GM21529 (cell line): ENCODE data around the gene TOX3.
A peak's percentile ranks its signal among the peaks of the same experiment; 100 is the strongest.

Source experiments
- ATAC-seq: cut with Tn5 transposase; IDR thresholded peaks from one replicate; pipeline ENCODE4 v1.9.1; 2021; ENCODE audit not compliant: unreplicated experiment

TOX3 gene

DNA sequence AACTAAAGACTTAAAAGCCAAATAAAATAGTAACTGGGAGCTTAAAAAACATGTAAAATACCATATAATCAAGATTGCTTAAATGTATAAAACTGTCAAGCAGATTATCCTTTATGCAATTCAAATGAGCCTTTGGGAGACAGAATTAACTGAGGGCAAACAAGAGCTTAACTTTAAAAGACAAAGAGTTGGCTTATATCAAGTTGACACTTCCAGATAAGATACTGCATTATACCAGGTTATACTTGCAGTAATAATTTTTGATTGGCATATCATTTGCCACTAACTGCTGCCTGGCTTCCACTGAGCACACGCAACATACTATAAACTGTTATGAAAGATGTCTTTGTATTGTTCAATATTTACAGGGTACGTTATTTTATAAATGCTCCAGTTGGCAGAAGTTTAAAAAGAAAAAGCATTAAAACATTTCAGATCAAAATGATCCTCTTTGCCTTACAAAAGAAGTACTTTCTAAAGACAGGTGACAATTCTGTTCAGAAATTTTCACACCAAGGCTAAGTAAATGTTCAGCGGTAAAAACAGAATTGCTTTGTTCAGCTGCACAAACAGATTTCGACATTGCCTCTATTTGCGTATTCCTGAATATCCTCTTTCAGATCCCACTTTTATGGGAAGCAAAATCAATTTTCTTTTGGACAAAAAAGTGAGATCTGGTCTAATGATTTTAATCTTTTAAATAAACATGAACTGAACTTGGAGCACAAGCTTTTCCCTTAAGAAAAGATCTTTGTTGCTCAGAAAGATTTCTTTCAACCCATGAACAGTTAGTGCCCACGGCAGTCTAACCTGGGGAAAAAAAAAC, 50.7 kb downstream of the TOX3 start:
- ATAC-seq, result no peak

DNA sequence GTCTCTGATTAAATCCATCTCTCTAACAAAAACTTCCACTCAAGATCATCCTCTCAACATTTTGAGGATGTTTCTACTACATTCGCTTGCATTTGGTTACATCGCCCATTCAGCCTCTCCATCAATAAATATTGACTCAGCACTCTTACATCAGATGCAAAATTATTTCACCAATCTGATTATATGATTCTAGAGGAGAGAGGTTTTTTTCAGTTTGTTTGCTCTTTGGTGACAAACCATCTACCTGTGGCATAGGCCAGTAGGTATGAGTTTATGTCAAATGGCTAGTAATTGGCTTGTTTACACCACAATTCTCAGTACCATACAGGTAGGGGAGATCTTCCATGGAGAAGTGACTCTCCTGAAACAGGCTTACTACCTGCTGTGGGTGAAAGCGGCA, 52.3 kb downstream of the TOX3 start:
- no peak for ATAC-seq

DNA sequence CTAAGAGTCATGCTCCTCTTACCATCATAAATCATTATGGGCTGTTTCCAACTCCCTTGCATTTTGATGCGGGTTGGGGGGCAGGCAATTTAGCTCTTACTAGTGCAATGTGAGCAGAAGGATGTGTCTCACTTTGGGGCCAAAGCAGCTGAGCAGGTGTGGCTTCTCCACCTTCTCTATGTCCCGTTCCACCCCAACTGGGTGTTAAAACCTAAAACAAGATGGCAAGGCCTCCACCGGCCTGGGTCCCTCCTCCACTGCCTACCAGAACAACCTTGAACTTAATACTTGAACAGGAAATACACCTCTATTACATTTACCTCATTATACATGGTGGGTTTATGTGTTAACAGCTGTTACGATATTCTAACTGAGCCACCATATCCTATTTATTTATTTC, 52.8 kb downstream of the TOX3 start:
- no peak for ATAC-seq

DNA sequence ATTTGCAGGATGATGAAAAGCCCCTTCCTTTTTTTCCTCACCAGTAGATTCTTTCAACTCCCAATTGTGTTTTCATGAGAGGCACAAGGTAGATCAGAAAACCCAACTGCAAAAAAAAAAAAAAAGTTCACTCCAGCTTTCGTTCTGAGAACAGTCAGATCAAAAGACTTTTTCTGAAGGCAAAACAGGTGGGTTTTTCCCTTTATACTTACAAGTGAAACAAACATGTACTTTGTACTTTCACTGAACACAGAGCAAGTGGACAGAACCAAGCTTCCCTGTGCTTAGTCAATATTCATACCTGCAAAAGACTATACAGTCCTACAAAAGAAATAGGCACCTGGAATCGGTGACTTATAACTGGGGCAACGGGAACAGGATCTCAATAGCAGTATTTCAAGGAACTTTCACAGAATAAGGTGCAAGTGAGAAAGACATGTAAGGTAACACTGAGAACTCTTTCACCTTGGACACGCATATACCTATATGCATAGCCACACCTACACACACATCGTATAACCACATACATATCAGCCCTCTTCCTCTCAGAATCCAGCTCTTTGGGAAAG, 54.1 kb downstream of the TOX3 start:
- peak; percentile 47 for ATAC-seq

DNA sequence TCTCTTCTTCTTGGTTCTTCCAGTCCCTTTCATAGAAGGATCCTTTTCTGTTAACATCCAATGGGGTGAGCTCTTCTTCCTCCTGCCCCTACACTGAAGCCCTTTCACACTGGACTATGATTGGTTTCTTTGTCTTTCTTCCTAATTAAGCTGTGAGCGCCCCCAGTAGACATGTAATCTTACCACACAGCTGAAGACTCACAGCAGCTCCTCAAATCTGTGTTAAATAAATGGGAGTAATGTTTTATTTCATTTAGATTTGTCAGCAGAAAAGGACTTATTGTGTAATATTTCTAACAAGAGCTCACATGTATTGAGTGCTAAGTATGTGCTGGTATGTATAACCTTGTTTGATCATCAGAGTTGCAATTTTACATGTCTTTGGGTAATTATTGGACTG, 55.7 kb downstream of the TOX3 start:
- no peak for ATAC-seq

DNA sequence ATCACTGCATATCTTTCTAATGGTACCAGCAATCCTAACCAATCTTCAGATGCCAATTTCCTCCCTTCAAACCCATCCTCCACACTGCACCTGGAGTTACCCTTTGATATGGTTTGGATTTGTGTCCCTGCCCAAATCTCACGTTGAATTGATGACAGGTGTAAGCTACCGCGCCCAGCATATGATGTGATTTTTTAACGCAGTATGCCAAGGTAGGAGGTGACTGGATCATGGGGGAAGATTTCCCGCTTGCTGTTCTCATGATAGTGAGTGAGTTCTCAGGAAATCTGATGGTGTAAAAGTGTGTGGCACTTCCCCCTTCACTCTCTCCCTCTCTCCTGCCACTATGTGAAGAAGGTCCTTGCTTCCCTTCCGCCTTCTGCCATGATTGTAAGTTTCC, 57.0 kb downstream of the TOX3 start:
- no peak for ATAC-seq

DNA sequence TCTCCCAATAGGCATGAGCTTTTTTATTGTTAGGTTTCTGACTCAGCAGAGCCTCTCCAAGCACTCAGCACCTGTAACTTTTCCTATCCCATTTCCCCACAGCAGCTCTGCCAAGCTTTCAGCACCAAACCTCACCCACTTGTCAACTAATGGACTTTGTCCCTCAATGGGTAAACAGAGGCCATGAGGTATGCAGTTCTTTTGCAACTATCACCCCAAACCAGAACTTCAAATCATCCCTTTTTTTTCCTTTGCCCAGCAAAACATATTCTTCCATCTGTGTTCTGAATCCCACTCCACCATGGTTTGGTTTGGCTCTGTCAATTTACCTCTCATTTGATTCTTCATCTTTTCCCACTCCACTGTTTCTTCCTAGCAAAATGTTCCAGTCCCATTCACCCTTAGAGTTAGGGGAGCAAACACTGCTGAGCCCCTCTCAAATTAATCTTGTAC, 58.1 kb downstream of the TOX3 start:
- no peak for ATAC-seq

DNA sequence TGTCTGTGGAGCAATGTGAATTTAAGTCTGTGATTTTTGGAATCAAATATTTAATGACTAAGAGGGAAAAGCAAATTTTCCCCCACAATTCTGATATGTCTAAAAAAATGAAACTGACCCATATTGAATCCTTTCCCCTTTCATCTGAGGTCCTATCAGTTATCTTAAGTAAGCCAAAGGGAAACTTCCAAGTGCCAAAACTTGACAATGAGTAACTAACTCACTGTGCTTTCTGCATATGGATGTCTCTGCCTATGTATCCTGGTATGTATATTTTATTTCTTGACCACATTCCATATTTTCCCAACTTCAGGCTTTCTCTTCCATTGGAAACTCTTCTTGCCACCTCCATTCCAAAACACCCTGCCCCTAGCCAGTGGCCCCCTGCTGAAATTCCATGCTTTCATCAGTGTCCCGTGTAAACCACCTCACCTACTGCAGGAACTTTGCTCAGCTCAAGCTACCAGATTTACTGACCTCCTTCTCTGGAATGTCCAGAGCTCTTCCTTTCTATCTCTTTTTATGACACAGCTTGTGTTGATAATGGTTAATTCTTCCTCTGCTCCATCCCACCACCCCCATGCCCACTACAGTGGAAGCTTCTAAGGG, 59.0 kb downstream of the TOX3 start:
- ATAC-seq, result no peak

DNA sequence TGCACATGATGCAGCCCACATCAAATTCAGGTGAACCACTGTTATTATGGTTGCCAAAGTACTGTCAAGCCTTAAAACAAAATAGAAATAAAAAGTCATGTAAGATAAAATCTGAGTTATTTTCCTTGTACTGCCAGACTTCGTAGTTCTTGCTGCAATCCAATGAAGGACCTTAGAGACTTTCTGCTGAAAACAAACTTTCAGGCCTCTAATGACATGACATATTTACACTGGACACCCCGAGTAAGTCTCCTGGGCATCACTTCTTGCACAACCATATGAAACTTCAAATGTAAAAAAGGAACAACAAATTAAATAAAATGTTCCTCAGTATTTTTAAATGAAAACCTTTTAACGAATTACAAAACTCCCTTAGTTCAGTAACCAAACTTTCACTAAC, 66.7 kb downstream of the TOX3 start:
- no peak for ATAC-seq

DNA sequence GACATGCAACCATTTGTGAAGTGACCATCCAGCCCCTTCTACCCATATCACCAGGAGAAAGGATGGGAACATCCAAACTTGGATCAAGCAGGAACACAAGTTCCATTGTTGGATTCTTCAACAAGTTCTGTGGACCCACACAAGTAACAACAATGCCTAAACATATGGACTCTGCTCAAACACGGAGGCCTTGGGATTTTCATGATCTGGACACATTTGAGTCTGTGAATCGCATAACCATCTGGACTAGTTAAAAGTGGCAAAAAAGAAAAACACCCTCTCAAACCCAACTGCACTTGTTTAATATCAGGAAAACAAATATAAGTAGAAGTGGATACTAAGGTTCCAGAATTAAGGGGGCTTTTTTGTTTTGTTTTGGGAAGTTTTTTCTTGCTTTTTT, 70.8 kb downstream of the TOX3 start:
- no peak for ATAC-seq

DNA sequence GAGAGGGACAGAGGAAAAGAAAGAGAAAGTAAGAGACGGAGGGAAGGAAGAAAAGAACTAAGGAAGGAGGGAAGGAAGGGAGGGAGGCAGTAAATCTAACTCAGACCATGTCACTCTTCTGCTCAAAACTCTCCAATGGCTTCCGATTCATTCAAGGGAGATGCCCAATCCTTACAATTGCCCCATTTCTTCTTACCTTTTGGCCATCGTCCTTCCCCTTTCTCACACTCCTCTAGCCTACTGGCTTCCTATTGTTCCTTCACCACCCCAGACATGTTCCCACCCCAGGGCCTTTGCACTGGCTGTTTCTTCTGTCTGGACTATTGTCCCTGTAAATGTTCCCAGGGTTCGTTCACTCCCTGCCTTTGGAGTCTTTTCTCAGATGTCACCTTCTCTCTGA, 72.3 kb downstream of the TOX3 start:
- ATAC-seq, result no peak

DNA sequence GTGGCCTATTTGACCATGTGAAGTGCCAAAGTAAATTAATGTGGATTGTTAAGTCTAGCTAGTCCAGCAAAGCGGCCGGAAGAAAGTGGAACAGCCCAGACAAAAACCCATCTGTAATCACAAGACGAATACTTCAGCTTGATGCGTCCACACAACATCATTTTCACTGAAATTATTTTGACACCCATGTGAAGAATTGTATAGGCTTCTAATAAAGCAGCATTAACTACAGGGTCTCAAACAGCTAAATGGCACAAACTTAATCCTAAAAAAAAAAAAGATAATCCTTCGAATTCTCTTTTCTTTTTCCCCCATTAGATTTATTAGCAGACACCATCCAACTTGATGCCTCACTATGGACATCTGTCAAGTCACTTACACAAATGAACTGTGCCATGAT, 73.8 kb downstream of the TOX3 start:
- ATAC-seq, result no peak

DNA sequence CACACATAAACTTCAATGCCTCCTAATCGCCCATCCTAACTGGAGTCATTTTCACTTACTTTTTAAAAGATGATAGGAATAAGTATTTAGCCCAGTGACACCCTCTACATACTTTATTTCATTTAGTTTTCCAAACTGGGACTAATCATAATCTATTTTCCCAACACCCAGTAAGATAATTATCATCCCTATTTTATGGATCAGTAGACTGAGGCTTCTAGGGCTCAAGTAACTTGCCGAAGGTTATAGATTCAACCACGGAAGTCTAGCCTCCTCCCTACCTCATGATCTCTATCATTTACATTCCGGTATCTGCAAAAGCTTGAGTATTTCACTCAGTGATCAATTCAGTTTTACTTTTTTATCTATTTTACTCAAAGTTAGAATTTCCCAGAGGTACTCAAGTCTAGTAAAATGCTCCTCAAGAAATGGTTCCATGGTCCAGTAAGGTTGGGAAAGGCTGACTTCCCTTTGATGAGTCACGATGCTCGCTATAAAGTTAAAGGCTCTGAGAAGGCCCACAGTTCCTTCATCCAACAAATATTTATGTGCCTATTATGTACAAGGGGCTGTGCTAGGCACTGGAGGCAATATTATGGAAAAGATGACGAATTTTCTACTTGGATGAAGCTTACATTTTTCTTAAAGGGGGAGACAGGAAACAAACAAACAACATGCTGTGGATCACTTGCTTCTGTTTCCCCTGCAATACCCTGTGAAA, 75.1 kb downstream of the TOX3 start:
- ATAC-seq, result no peak

DNA sequence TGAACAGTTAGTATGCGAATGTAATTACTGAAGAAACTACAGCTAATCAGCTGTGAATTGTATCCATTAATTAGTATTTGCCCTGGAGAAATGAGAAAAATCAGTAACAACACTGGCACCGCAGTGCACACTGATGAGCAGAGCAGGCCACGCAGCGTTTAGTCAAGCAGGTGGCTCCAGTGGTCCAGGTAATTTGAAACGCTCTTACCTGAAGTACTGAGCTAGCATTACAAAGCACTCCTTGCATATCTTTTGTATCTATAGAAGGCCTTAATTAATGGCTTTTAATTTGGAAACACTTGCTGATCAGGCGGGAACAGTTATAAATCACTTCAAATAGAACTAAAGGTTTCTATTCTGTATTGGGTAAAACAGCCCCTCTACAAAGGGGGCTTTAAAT, 76.4 kb downstream of the TOX3 start:
- no peak for ATAC-seq

DNA sequence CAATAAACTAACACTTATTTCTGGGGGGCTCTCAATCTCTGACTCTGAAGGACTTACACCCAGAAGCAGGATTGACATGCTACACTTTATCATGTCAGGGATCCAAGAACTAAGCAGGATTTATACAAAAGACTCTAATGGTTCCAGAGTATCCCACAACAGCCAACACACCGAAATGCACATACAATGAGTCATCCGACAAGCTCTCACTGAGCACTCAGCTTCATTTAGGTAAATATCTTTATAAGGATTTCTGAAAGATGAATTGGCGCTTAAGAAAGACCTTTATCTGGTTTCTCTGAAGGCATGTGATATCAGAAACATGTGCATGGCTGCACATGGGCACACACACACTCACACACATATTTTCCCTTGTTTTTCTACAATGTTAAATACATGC, 77.2 kb downstream of the TOX3 start:
- ATAC-seq, result no peak

DNA sequence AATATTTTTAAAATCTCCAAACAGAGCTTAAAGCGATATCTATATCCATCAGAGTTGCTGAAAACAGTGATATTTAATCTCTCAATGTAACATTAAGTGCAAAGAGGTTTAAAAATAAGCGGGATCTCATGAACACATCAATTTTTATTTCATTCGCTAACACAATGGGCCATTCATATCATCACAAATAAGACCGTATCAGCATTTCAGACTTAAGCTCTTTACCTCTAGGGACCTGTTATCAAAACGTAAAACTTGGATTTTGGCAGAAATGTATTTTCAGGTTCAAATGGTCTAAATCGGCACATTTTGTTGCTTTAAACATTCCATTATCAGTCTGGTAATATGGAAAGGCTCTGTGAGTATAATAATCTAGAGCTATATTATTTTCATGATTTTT, 77.9 kb downstream of the TOX3 start:
- ATAC-seq, result no peak

DNA sequence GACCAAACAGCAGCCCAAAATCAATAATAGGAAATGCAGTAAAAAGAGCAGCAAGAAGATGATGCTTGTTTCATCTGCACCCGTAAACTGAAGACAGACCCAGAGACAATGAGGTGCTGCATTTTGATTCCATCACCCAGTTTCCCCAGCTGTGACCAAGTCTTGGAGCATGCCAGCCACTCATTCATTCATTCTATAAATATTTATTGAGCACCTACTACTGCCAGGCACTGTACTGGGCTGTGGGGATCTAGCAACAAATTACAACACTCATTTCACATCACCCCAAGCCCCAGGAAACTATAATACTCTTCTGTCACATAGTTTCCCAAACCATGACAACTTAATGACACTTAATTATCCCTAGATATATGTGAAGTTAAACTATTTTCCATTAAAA, 79.2 kb downstream of the TOX3 start:
- no peak for ATAC-seq

DNA sequence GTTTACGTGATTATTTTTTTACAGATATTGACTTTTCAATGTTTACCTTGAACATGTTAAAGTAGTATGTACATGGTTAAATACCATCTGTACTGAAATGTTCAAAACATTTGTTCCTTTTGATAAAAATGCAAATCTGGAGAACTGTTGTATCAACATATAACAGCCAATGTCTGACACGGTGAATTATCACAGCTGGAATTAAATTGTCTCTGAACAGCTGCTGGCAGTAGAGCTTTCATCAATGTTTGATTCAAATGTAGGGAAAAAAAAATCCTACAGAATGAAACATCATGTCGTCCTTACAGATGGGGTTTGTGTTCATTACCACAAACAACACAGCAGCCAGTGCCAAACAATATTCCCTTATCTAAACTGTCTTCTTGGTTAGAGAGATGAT, 79.9 kb downstream of the TOX3 start:
- ATAC-seq, result no peak

DNA sequence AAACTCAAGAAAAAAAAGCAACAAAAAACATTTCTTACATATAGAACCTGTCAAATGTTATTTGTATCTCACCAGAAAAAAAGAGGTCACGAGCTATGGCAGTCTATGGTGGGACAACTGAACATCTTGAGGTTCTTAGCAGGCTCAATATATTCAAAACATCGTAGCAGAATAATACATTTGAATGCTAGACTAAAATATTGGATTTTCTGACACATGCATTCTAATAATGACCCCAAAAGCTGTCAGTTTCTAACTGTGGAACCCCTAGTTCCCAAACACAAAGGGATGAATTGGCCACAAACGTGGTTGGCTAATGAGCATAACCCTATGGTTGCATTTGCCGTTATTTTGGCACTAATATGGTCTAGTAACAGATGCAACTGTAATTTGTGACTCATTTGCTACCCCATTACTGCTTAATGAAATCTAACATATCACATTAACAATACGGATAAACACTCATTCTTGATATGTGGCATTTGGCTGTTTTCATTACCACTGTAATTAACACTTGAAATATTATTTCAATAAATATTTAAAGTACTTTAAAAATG, 81.2 kb downstream of the TOX3 start:
- ATAC-seq, result no peak

DNA sequence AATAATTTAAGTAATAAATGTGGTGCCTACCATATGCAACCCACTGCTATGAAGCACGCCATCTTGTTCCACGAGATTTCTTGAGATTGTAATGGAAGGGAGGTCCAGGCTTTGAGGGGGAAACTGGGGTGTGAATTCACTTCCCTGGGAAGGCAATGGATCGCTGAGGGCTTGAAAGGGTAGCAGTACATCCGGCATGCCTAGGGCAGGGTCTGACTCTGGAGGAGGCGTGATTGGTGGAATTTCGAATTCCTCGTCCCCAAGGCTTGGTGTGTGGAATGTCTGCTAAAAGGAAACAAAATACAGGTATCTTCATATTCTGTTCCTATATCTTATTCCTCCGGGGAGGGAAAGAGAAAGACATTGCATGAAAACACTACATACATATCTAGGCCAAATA, 83.0 kb downstream of the TOX3 start:
- no peak for ATAC-seq

DNA sequence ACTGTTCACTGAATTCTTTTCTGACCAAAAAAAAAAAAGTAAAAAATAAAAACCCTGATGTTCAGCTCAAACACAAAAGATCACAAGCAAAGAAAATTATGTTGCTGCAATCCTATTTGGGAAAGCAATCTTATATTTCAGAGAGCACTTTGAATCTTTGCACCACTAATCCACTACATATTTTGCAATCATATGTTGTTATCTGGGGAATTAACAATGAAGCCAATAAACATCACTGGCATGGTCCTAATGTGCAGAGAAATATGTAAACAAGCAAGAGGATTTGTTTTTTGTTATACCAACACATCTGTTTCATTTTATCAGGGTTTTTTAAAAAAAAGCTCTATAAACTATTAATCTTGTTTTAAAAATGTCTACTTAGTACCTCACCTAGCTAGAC, 84.1 kb downstream of the TOX3 start:
- ATAC-seq, result no peak
